Tibial nerve (tissue), 4 donors: ENCODE measurements around the gene TDP2. TPM values are rescaled to one million over a fixed set of nuclear protein-coding genes. Genes with fewer than 3 reads are reported as not detected.
"Not testable (repeated sequence)": the region's sequence is repeated elsewhere in the genome, so short reads cannot be mapped to it uniquely, and the experiment has no call there.

Experiments used
- DNase-seq, 2 donors: peaks; one replicate each; pipeline ENCODE4 v3.0.0-alpha.2; 2019; ENCODE audit warnings: low spot score in 2 of 2
- H3K27ac ChIP-seq, 4 donors: fragments of 200-600 bp; sonication (generic) in 3 of 4; one replicate each; pipeline ENCODE4 v1.5.1; 2017 to 2019; ENCODE audit warnings: mild to moderate bottlenecking in 1 of 4
- H3K27me3 ChIP-seq, 2 donors: fragments of 200-600 bp; sonication (generic) in 1 of 2; one replicate each; pipeline versions ENCODE4 v1.5.1 to v1.6.0; 2017 to 2019
- H3K36me3 ChIP-seq, 3 donors: fragments of 200-600 bp; sonication (generic); one replicate each; pipeline ENCODE4 v1.5.1; 2018 to 2019
- H3K4me1 ChIP-seq, 4 donors: fragments of 200-600 bp; sonication (generic) in 3 of 4; one replicate each; pipeline ENCODE4 v1.5.1; 2017 to 2019
- H3K4me3 ChIP-seq, 4 donors: fragments of 200-600 bp; sonication (generic) in 3 of 4; one replicate each; pipeline ENCODE4 v1.5.1; 2017 to 2019; ENCODE audit warnings: mild to moderate bottlenecking in 1 of 4, moderate library complexity in 1 of 4
- H3K9me3 ChIP-seq, 4 donors: fragments of 200-600 bp; sonication (generic) in 3 of 4; one replicate each; pipeline ENCODE4 v1.5.1; 2017 to 2019
- EP300 ChIP-seq, 2 donors: sonication (generic); formaldehyde crosslinking; IDR thresholded peaks; one replicate each; pipeline ENCODE4 v1.6.1; 2017; ENCODE audit warnings: antibody characterized with exemption in 2 of 2, mild to moderate bottlenecking in 1 of 2
- POLR2A ChIP-seq, 2 donors: fragments of 450-650 bp; IDR thresholded peaks; one replicate each; pipeline ENCODE4 v1.6.1; 2017; ENCODE audit warnings: antibody characterized with exemption in 2 of 2, mild to moderate bottlenecking in 2 of 2, moderate library complexity in 2 of 2
- WGBS, 2 donors: methylation state at CpG; one replicate each; pipeline ENCODE4 v1.1.5; 2018; 5-methylcytosine and 5-hydroxymethylcytosine counted together
- total RNA-seq, 4 donors: library from RNA; depleted of rRNA; stranded (reverse); fragments of >200 nt; gene quantifications; one replicate each; pipeline ENCODE4 v1.1.0, GENCODE V29; 2016
- TF ChIP-seq, protein P1 (sequence below), 5 experiments: fragments of 200-600 bp in 3 of 5; fragments of 450-650 bp in 2 of 5; sonication (generic) in 3 of 5; IDR thresholded peaks; one replicate each; pipeline ENCODE4 v1.5.1; 2016 to 2019; ENCODE audit warnings: antibody characterized with exemption in 5 of 5, mild to moderate bottlenecking in 3 of 5, moderate library complexity in 2 of 5

The TDP2 gene
- total RNA-seq, 4 donors from 2014 or later: 24.9 to 32.0 (median 31.3) TPM

DNA sequence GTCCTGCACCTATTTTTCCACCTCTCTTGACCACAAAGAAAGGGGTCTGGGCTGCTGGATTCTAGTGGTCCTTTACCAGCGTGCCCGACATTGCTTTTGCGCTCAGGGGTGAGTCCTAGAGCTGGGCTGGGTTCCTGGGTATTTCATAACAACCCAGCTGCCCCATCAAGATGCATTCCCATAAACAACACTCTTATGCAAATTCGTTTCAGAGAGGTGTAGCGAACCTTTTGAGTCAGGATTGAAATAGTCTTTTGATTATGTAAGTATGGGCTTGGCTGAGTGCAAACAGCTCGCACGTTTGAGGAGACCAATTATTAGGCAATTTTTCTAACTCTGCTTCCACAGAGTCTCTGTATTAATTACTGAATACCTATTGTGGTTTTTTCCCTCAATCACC lies 13.9 kb upstream of the TDP2 start:
- Histone ChIP-seq H3K27me3 (no peaks in the 10 kb centered on the region), H3K27ac (no peak overlapping the region), H3K9me3 (no peaks in the 10 kb centered on the region), H3K4me3 (no peak overlapping the region), H3K36me3 (no peaks in the 10 kb centered on the region), H3K4me1 (no peaks in the 10 kb centered on the region)
- TF ChIP-seq, protein P1, sequence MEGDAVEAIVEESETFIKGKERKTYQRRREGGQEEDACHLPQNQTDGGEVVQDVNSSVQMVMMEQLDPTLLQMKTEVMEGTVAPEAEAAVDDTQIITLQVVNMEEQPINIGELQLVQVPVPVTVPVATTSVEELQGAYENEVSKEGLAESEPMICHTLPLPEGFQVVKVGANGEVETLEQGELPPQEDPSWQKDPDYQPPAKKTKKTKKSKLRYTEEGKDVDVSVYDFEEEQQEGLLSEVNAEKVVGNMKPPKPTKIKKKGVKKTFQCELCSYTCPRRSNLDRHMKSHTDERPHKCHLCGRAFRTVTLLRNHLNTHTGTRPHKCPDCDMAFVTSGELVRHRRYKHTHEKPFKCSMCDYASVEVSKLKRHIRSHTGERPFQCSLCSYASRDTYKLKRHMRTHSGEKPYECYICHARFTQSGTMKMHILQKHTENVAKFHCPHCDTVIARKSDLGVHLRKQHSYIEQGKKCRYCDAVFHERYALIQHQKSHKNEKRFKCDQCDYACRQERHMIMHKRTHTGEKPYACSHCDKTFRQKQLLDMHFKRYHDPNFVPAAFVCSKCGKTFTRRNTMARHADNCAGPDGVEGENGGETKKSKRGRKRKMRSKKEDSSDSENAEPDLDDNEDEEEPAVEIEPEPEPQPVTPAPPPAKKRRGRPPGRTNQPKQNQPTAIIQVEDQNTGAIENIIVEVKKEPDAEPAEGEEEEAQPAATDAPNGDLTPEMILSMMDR (IDR thresholded peaks at IDR 0.05): no peak
- TF ChIP-seq POLR2A (IDR thresholded peaks at IDR 0.05): no peak
- no peak for TF ChIP-seq EP300 (IDR thresholded peaks at IDR 0.05)
- DNase-seq: no peak
- 88 to 90% methylated on average over 7 of the region's 7 CpGs for WGBS, 2 donors

GRCh38 chr6:24678792-24679352 lies 12.2 kb upstream of the TDP2 start:
- H3K27me3 ChIP-seq, DNase-seq, H3K9me3 ChIP-seq, H3K36me3 ChIP-seq, H3K4me1 ChIP-seq, H3K4me3 ChIP-seq, H3K27ac ChIP-seq: not testable (repeated sequence)
- WGBS, 2 donors: 88 to 94% methylated on average over 11 of the region's 11 CpGs

DNA sequence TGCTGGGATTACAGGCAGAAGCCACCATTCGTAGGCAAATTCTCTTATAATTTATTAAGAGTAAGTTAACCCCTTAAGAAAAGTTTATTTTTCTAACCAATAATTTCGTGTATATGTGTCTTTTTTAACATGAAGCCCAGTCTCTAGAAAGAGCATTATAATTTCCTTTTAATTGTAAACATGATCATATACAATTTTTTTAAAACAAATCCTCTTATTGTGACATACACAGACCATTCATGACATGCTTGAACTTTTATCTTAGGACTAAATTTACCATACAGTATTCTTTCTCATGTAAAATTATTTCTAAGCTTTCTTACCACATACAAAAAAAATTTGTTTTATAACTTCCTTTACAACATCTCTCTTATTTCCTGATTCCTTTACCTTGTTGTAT lies 6.9 kb upstream of the TDP2 start:
- WGBS, 2 donors: 76 to 78% methylated on average over 2 of the region's 2 CpGs
- Histone ChIP-seq H3K4me3 (no peak overlapping the region), H3K36me3 (peaks cover 0 to 10% (median 0%) of the 10 kb centered on the region in 3 donors)

DNA sequence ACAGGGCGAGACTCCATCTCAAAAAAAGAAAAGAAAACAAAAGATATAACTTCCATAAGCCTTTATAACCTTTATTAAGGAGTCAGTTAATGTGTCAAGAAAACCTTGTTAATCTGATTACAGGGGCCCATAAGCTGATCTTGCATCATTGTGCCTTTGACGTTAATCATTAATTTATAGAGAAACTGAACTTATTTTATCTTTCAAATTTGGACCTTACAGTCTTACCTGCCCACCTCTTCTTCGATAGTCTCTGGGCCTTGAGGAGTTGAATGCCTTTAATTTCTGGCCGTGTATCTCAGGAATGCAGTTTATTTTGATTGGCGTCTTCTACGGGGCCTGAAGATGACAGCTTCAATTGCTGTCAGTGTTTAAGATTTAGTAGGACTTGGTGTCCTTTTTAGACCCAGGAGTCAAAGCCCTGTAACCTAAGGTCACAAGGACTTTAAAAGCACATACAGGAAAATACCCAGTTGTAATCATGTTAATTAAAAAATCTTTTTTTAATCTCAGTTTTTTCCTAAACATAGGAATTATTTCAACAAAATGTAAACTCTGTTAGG lies 6.0 kb upstream of the TDP2 start:
- Histone ChIP-seq H3K27me3 (no peaks in the 10 kb centered on the region), H3K4me1 (peaks cover 0 to 12% (median 9%) of the 10 kb centered on the region in 4 donors), H3K4me3 (no peak overlapping the region), H3K9me3 (peaks cover 0 to 6% (median 4%) of the 10 kb centered on the region in 4 donors), H3K36me3 (peaks cover 0 to 10% (median 0%) of the 10 kb centered on the region in 3 donors), H3K27ac (no peak overlapping the region)
- 88 to 89% methylated on average over 6 of the region's 6 CpGs for WGBS, 2 donors
- no peak for DNase-seq
- no peak for TF ChIP-seq POLR2A (IDR thresholded peaks at IDR 0.05)
- TF ChIP-seq, protein P1 (IDR thresholded peaks at IDR 0.05): no peak
- no peak for TF ChIP-seq EP300 (IDR thresholded peaks at IDR 0.05)

More for the DNA sequence above, 6.9 kb upstream of the TDP2 start:
- H3K27ac ChIP-seq: no peak overlapping the region
- no peaks in the 10 kb centered on the region for H3K27me3 ChIP-seq
- no peak for DNase-seq
- peaks cover 0 to 3% (median under 1%) of the 10 kb centered on the region in 4 donors for H3K4me1 ChIP-seq
- H3K9me3 ChIP-seq: peaks cover 0 to 6% (median 4%) of the 10 kb centered on the region in 4 donors
- TF ChIP-seq, protein P1 (IDR thresholded peaks at IDR 0.05): no peak
- no peak for TF ChIP-seq POLR2A (IDR thresholded peaks at IDR 0.05)
- no peak for TF ChIP-seq EP300 (IDR thresholded peaks at IDR 0.05)

- WGBS, 2 donors: 92 to 94% methylated on average over 4 of the region's 4 CpGs
- not testable (repeated sequence) for H3K36me3 ChIP-seq, H3K27ac ChIP-seq, H3K27me3 ChIP-seq, DNase-seq, H3K9me3 ChIP-seq, H3K4me3 ChIP-seq
- H3K4me1 ChIP-seq: peaks cover 0 to 15% (median 11%) of the 10 kb centered on the region in 4 donors
Measured at GRCh38 chr6:24671077-24671476, 4.4 kb upstream of the TDP2 start.

GRCh38 chr6:24670492-24670891 lies 3.8 kb upstream of the TDP2 start:
- not testable (repeated sequence) for H3K36me3 ChIP-seq, H3K4me3 ChIP-seq, H3K27me3 ChIP-seq, DNase-seq, H3K9me3 ChIP-seq, H3K27ac ChIP-seq
- H3K4me1 ChIP-seq: peaks cover 0 to 19% (median 15%) of the 10 kb centered on the region in 4 donors
